Measurements from ENCODE around the gene GDF10. TPM values are rescaled to one million over a fixed set of nuclear protein-coding genes. Genes with fewer than 3 reads are reported as not detected.

GDF10 gene
- total RNA-seq, 1 experiment from 2014 or later = 0.20 TPM

GRCh38 chr10:47350671-47351640 is 51.0 kb downstream of the GDF10 start:
- H3K4me1 ChIP-seq (ENCODE audit: insufficient read depth, low read length) = no peaks in the 10 kb centered on the region
- no peak overlapping the region for H3T11ph ChIP-seq (ENCODE audit: low read length)

More at GRCh38 chr10:47350671-47351640, 51.0 kb downstream of the GDF10 start:
- H3K27me3 ChIP-seq (ENCODE audit: insufficient read depth, low read length) = no peaks in the 10 kb centered on the region
- no peak overlapping the region for H3K9ac ChIP-seq (ENCODE audit: extremely low read depth, insufficient read length, low read length)
- H2AK5ac ChIP-seq (ENCODE audit: insufficient read length, low read length) = no peak overlapping the region
- no peaks in the 10 kb centered on the region for H4K20me1 ChIP-seq (ENCODE audit: control insufficient read depth, insufficient read depth, insufficient read length)
- no peak overlapping the region for H2BK120ac ChIP-seq (ENCODE audit: low read depth, low read length, poor library complexity, severe bottlenecking)
- no peak overlapping the region for H4K91ac ChIP-seq (ENCODE audit: insufficient read length, low read depth, low read length)
- WGBS (ENCODE audit: extremely low coverage, insufficient read length, low lambda C conversion rate) = no CpG with 5 or more reads among the region's 39 CpGs
- no peak for DNase-seq
- H3K36me3 Mint-ChIP-seq (ENCODE audit: insufficient read depth in 1 of 3, low read depth in 3 of 3) = no peaks in the 10 kb centered on the region
- H2BK12ac ChIP-seq (ENCODE audit: insufficient read length, low read depth, low read length) = no peak overlapping the region
- no peaks in the 10 kb centered on the region; the same call in none of the 2 replicates for H3K27me3 Mint-ChIP-seq (ENCODE audit: low read depth)
- H3K9me3 Mint-ChIP-seq = no peaks in the 10 kb centered on the region
- no peak overlapping the region for H2AFZ ChIP-seq (ENCODE audit: low read length)
- H4K5ac ChIP-seq (ENCODE audit: insufficient read length, low read depth, low read length) = no peak overlapping the region
- H3K56ac ChIP-seq (ENCODE audit: insufficient read length, low read depth, low read length) = no peak overlapping the region
- H2BK5ac ChIP-seq (ENCODE audit: insufficient read length, low read length) = no peak overlapping the region
- no peak overlapping the region for H3K4me3 Mint-ChIP-seq
- H3K14ac ChIP-seq (ENCODE audit: insufficient read depth, low read length) = no peak overlapping the region
- H3K27ac ChIP-seq (ENCODE audit: insufficient read length, low read depth, low read length) = no peak overlapping the region
- H3K79me2 ChIP-seq (ENCODE audit: insufficient read depth, low read length) = no peaks in the 10 kb centered on the region
- TF ChIP-seq, protein P1, sequence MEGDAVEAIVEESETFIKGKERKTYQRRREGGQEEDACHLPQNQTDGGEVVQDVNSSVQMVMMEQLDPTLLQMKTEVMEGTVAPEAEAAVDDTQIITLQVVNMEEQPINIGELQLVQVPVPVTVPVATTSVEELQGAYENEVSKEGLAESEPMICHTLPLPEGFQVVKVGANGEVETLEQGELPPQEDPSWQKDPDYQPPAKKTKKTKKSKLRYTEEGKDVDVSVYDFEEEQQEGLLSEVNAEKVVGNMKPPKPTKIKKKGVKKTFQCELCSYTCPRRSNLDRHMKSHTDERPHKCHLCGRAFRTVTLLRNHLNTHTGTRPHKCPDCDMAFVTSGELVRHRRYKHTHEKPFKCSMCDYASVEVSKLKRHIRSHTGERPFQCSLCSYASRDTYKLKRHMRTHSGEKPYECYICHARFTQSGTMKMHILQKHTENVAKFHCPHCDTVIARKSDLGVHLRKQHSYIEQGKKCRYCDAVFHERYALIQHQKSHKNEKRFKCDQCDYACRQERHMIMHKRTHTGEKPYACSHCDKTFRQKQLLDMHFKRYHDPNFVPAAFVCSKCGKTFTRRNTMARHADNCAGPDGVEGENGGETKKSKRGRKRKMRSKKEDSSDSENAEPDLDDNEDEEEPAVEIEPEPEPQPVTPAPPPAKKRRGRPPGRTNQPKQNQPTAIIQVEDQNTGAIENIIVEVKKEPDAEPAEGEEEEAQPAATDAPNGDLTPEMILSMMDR (conservative IDR thresholded peaks at IDR 0.05) = no peak
- no peak overlapping the region for H2BK20ac ChIP-seq (ENCODE audit: low read depth, low read length, poor library complexity, severe bottlenecking)
- H4K8ac ChIP-seq (replicated peaks; ENCODE audit: insufficient read length, low read depth, low read length) = no peak overlapping the region
- H3K4me2 ChIP-seq (ENCODE audit: insufficient read depth, insufficient read length, low read length) = no peak overlapping the region
- peak overlapping the region in 1 of 3 experiments; percentile 85; a peak in 2 of 7 replicates for H3K27ac Mint-ChIP-seq
- no peaks in the 10 kb centered on the region for H3K9me3 ChIP-seq (ENCODE audit: control insufficient read depth, low read depth, low read length)
- no peaks in the 10 kb centered on the region for H3K79me1 ChIP-seq (ENCODE audit: insufficient read depth, low read depth, low read length, poor library complexity, severe bottlenecking)
- peaks cover 0 to 4% of the 10 kb centered on the region in 2 experiments; a peak in 1 of 4 replicates for H3K4me1 Mint-ChIP-seq
- H3K18ac ChIP-seq (ENCODE audit: insufficient read length, low read depth, low read length) = no peak overlapping the region
- H3K23me2 ChIP-seq (ENCODE audit: insufficient read length, low read depth, low read length, poor library complexity, severe bottlenecking) = no peaks in the 10 kb centered on the region
- no peak overlapping the region for H3K4ac ChIP-seq (ENCODE audit: low read depth, low read length)
- no peak overlapping the region for H3K23ac ChIP-seq (ENCODE audit: insufficient read length, low read depth, low read length)
- no peak overlapping the region for H2BK15ac ChIP-seq (ENCODE audit: low read depth, low read length)
